Fibroblast of villous mesenchyme (primary cell): ENCODE data around the gene SEMA4G. TPM values are rescaled to one million over a fixed set of nuclear protein-coding genes. Genes with fewer than 3 reads are reported as not detected.
"Not testable (repeated sequence)": the region's sequence is repeated elsewhere in the genome, so short reads cannot be mapped to it uniquely, and the experiment has no call there.

Experiments used
- DNase-seq: peaks from one replicate; pipeline ENCODE4 v3.0.0-alpha.2; 2010; ENCODE audit warnings: low read depth
- H3K4me3 ChIP-seq: 2 replicates; pipeline ENCODE4 v1.5.1; 2011; ENCODE audit warnings: low read depth, mild to moderate bottlenecking, low read length
- CTCF ChIP-seq: IDR thresholded peaks from 2 replicates; pipeline ENCODE4 v1.5.1; 2012; ENCODE audit warnings: low read depth, mild to moderate bottlenecking, low read length; ENCODE audit not compliant: insufficient read depth
- total RNA-seq: library from RNA; depleted of rRNA; stranded (reverse); fragments of >200 nt; gene quantifications from 2 replicates; pipeline ENCODE4 v1.2.3, GENCODE V29; 2012

SEMA4G gene
- total RNA-seq, 1 donor, result 0.43 TPM

DNA sequence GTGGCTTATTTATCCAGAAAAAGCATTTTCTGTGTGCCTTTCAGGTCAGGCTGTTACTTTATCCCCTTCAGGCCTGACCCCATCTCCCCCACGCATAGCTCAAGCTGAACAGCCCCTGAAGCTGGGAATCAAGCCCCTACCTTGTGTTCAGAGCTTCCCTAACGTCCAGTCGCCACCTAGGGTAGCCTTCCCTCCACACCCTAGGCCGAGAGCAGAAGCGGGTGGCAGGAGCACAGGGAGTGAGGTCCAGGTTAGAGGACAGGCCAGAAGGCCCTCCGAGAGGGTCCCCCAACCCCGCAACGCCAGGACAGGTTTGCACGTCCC is 479 bp upstream of the SEMA4G start:
- no peak for TF ChIP-seq CTCF
- DNase-seq, result no peak
- peak overlapping the region; percentile 71 for H3K4me3 ChIP-seq

DNA sequence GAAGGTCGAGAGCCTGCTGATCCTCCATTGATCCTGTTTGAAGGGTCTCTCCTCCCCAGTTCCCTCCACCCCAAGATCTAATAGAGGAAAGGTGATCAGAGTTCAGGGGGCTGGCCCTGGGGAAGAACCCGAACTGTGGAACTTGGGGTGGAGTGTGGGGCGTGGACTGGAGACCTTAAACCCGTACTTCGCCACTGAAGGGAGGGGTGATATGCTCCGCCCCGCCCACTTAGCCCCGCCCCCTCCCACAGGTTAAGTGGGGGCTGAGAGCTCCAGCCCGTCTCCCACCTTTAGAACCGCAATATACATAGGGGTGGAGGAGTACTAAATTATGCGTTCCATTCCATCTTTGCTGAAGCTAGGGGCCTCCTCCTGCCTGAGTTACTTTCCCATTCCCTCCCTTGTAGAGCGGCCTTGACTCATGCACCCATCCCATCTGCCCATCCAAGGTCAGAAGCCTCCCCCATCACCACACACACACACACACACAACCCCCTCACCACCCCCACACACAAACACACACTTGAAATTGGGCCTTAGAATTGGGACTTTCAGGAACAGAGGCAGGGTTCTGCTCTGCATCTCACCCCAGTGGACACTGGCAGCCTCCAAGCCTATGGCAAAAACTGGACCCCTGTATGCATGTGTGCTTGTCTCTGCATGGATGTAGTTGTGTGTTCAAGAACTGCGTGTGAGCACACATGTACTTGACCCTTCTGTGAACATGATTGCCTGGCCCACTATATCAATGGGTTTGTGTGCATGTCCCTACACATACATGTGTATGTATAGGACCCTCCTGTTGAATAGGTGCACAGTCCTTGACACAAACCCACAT is 991 bp downstream of the SEMA4G start:
- DNase-seq, result no peak
- no peak for TF ChIP-seq CTCF
- peak overlapping the region; percentile 71 for H3K4me3 ChIP-seq

DNA sequence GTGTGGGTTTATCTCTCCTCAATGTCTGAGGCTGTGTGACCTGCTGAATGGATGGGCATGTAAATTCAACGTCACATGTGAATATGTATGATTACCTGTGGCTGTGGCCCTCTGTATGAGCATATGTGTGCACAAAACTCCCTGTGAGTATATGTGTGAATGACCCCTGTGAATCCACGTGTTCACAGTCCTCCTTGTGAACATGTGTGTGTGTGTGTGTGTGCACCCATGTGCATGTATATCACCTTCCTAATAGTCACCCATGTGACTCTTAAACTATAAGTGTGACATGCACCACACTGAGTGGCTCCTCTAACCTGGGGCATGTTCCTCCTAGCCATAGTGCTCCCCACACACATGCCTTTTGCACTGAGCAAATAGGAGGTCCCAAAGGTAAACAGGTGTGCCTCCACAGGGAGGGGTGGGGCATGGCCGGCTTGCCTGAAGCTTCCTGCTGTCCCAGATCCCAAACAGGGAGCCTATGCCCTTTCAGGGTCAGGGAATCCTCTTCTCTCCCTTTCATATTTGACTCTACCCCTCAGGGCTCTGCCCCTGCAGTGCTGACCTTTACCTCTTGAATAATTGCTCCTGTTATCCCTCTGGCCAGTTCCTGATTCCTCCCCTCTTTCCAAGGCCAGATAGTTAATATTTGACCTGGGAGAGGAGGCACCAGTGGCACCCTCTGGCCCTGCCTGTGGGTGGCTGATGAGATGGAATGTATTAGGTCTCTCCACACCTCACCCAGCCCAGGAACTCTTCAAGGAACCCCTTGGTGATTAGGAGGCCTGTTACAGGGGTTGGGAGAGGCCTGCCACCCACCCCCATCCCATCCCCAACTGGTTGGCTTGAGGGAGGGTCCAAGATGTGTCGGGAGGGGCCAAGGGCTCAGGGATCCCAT is 1.9 kb downstream of the SEMA4G start:
- no peak for TF ChIP-seq CTCF
- DNase-seq, result no peak
- no peak overlapping the region for H3K4me3 ChIP-seq

DNA sequence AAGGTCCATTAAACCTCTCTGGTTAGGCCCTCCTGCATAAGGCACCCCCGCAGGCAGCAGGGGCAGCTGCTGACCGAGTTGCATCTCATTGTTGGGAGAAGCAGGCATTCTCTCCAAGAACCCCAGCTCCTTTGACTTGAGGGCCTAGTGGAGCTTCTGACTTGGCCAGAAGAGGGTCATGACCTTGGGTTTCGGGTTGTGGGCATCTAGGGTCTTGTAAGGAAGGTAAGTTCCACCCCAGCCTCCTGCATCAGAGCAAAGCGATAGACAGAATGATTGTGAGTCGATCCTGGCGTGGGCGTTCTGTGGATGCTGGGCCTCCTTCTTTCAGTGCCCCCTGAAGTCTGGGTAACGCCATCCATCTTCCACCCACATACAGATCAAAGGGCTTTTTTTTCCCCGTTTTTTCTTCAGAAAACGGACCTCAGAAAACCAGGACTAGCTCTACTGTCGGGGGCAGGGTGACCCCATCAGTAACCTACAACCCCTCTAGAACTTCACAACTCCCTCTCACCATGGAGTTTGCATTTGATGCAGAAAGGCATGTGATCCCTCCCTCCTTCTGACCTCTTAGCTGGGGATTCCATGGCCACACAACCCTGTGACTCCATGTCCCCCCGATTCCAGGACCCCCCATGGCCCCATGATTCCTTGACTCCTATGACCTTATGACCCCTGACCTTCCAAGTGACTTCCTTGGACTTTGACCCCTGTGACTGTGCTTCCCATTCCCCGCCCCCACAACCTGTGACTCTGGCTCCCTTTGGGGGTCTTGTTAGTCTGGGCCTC is 3.0 kb downstream of the SEMA4G start:
- no peak overlapping the region for H3K4me3 ChIP-seq
- no peak for DNase-seq
- no peak for TF ChIP-seq CTCF

DNA sequence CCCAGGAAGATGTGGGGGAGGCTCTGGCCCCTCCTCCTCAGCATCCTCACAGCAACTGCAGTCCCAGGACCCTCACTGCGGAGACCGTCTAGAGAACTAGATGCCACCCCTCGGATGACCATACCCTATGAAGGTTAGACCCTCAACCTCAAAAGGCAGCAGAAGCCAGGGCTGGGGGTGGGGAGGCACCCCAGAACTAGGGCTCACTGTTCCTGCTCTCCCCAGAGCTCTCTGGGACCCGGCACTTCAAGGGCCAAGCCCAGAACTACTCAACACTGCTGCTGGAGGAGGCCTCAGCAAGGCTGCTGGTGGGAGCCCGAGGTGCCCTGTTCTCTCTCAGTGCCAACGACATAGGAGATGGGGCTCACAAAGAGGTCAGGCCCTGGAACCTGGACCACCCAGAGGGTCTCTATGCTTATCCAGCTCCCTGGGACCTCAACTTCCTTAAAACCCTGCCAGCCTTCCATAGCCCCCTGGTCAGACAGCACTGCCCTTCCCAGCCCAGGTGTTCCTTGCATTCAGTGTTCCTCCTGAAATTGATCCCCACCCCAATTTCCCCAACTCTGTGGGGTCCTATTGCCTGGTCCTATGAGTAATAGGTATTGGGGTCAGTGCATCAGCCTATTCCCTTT is 3.7 kb downstream of the SEMA4G start:
- DNase-seq, result no peak
- no peak overlapping the region for H3K4me3 ChIP-seq
- TF ChIP-seq CTCF, result no peak

- not testable (repeated sequence) for DNase-seq
These were observed 6.1 kb downstream of the SEMA4G start for GRCh38 chr10:100975397-100975796.

More at GRCh38 chr10:100975397-100975796, 6.1 kb downstream of the SEMA4G start:
- not testable (repeated sequence) for H3K4me3 ChIP-seq
